ENCODE data around the gene DNAH14.

DNA sequence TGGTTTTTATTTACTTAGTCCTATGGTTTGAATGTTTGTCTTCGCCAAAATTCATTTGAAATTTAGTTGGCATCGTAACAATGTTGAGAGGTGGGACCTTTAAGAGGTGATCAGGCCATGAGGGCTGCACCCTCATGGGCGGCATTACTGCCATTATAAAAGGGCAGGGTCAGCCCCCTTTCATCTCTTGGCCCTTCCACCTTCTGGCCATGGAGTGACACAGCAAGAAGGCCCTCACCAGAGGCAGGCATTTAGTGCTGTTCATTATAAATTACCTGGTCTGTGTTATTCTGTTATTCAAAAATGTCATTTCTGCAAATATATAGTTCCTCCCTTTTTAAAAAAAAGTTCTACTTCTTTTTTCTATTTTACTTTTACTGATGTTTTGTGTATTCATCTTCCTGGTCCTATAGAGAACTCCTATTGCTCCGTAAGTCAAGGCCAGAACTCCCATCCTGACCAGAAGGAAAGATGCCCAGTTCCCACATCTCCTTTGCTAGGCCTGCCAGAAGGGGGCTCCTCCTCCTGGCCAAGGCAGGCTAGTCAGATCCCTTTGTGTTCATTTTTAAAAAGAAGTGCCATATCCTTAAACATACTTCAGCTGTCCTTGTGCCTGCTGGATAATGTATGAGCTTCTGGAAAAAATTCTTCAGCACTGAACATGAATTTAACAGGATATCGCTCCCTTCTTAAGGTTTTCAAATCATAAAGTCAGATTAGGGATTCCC is 508.4 kb downstream of the DNAH14 start:
- TF ChIP-seq, protein P1, sequence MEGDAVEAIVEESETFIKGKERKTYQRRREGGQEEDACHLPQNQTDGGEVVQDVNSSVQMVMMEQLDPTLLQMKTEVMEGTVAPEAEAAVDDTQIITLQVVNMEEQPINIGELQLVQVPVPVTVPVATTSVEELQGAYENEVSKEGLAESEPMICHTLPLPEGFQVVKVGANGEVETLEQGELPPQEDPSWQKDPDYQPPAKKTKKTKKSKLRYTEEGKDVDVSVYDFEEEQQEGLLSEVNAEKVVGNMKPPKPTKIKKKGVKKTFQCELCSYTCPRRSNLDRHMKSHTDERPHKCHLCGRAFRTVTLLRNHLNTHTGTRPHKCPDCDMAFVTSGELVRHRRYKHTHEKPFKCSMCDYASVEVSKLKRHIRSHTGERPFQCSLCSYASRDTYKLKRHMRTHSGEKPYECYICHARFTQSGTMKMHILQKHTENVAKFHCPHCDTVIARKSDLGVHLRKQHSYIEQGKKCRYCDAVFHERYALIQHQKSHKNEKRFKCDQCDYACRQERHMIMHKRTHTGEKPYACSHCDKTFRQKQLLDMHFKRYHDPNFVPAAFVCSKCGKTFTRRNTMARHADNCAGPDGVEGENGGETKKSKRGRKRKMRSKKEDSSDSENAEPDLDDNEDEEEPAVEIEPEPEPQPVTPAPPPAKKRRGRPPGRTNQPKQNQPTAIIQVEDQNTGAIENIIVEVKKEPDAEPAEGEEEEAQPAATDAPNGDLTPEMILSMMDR (CRISPR knock-in tag; IDR thresholded peaks at IDR 0.05), result peak; percentile 53
- no peak for TF ChIP-seq GZF1 (CRISPR knock-in tag; IDR thresholded peaks at IDR 0.05)
- TF ChIP-seq SMC3 (IDR thresholded peaks at IDR 0.05; ENCODE audit: low read length), result peak; percentile 25; the same call in 1 of the 2 replicates
- TF ChIP-seq, protein P2, sequence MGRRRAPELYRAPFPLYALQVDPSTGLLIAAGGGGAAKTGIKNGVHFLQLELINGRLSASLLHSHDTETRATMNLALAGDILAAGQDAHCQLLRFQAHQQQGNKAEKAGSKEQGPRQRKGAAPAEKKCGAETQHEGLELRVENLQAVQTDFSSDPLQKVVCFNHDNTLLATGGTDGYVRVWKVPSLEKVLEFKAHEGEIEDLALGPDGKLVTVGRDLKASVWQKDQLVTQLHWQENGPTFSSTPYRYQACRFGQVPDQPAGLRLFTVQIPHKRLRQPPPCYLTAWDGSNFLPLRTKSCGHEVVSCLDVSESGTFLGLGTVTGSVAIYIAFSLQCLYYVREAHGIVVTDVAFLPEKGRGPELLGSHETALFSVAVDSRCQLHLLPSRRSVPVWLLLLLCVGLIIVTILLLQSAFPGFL (CRISPR knock-in tag; IDR thresholded peaks at IDR 0.05), result no peak
- no peak for TF ChIP-seq RBFOX2 (IDR thresholded peaks at IDR 0.05; ENCODE audit: low read depth, low read length)
- TF ChIP-seq NFIB (CRISPR knock-in tag; IDR thresholded peaks at IDR 0.05; ENCODE audit: borderline replicate concordance), result no peak
- no peak for TF ChIP-seq POLR2AphosphoS5 (IDR thresholded peaks at IDR 0.05; ENCODE audit: low read depth, low read length)
- no peak for TF ChIP-seq ZNF660 (CRISPR knock-in tag; IDR thresholded peaks at IDR 0.05; ENCODE audit: borderline replicate concordance, low read depth)
